Activated naive CD8-positive, alpha-beta T cell treated with anti-CD3 and anti-CD28 coated beads for 36 hours (primary cell): ENCODE results near the gene PACRG. TPM values are rescaled to one million over a fixed set of nuclear protein-coding genes. Genes with fewer than 3 reads are reported as not detected.

Source experiments
- DNase-seq: peaks from one replicate; pipeline ENCODE4 v3.0.0; 2021
- H3K27ac Mint-ChIP-seq: one replicate; pipeline ENCODE4 v1.8.0; 2022; ENCODE audit warnings: mild to moderate bottlenecking, moderate library complexity, mixed read lengths
- H3K27me3 Mint-ChIP-seq: one replicate; pipeline ENCODE4 v1.8.0; 2022; ENCODE audit warnings: mild to moderate bottlenecking, mixed read lengths
- H3K36me3 Mint-ChIP-seq: one replicate; pipeline ENCODE4 v1.8.0; 2021; ENCODE audit warnings: mild to moderate bottlenecking, mixed read lengths
- H3K4me1 Mint-ChIP-seq: one replicate; pipeline ENCODE4 v1.8.0; 2021; ENCODE audit warnings: mixed read lengths
- H3K4me3 Mint-ChIP-seq: one replicate; pipeline ENCODE4 v1.8.0; 2022; ENCODE audit warnings: mild to moderate bottlenecking, moderate library complexity, mixed read lengths
- H3K9me3 Mint-ChIP-seq: one replicate; pipeline ENCODE4 v1.8.0; 2022; ENCODE audit warnings: mixed read lengths
- total RNA-seq, 2 experiments: library from RNA; stranded (reverse); gene quantifications; one replicate each; pipeline ENCODE4 v1.2.3, GENCODE V29; 2021

PACRG gene
- total RNA-seq, 2 experiments from 2014 or later: 0.50 TPM; not detected in 1

DNA sequence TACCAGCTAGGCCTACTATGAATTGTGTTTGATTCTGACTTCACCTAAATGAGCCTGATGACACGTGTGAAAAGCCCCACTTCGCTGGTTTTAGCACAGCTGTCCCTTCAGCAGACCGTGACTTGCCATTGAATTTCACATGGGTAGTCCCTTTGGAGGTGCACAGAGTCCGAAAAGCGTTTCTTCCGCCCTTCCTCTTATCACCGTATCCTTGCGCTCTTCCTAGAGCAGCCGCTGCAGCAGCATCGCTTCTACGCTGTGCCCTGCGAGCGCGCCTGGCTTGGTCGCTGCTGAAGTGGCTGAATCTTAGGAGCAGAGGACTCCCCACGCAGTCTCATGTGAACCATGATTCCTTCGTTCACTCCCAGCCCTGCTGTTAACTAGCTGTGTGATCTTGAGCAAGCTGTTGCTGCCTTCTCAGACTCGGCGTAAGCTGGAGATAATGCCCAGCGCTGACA is 127.0 kb downstream of the PACRG start:
- DNase-seq: no peak
- no peaks in the 10 kb centered on the region for H3K27me3 Mint-ChIP-seq
- no peak overlapping the region for H3K27ac Mint-ChIP-seq

DNA sequence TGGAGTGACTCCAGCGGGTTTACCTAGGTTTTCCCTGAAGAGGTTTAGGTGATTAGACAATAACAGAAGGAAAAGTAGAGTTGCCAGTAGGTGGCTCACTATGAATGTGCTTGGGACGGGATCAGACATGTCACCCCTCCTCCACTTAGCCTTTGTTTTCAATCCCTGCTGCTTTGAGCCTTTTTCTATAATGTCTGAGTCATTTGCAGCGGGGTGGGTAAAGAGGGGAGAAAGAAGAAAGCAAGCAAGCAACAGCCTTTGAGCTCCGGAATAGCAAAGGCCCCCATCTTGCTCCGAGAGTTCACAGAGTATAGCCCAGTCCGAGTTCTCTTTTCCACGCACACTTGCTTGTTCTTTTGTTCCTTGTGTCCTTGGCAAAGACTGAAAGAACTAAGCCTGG is 129.1 kb downstream of the PACRG start:
- Mint-ChIP-seq H3K27me3 (no peaks in the 10 kb centered on the region), H3K4me3 (no peak overlapping the region), H3K4me1 (no peaks in the 10 kb centered on the region), H3K9me3 (no peaks in the 10 kb centered on the region), H3K36me3 (no peaks in the 10 kb centered on the region), H3K27ac (no peak overlapping the region)
- DNase-seq: no peak

More for the DNA sequence above, 127.0 kb downstream of the PACRG start:
- Mint-ChIP-seq H3K4me1 (no peaks in the 10 kb centered on the region), H3K4me3 (no peak overlapping the region), H3K36me3 (no peaks in the 10 kb centered on the region), H3K9me3 (no peaks in the 10 kb centered on the region)

DNA sequence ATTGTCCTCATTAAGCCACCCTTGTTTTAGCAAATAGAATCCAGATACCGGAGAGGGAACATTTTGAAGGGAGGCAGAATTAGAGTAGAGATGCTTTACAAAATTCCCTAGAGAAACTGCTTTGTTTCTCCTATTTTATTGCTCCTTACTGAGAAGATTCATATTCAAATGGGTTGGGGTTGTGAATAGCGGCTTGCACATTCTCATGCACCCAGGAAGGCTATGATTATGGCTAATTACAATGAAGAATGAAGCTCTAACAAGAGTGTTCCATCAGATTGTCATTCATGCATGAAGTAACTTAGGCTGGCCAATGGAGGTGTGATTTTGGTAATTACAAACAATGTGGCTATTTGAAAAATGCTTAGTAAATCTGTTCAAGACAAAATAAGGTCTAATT is 129.6 kb downstream of the PACRG start:
- Mint-ChIP-seq H3K4me1 (no peaks in the 10 kb centered on the region), H3K4me3 (no peak overlapping the region), H3K36me3 (no peaks in the 10 kb centered on the region), H3K9me3 (no peaks in the 10 kb centered on the region), H3K27ac (no peak overlapping the region), H3K27me3 (no peaks in the 10 kb centered on the region)
- no peak for DNase-seq

DNA sequence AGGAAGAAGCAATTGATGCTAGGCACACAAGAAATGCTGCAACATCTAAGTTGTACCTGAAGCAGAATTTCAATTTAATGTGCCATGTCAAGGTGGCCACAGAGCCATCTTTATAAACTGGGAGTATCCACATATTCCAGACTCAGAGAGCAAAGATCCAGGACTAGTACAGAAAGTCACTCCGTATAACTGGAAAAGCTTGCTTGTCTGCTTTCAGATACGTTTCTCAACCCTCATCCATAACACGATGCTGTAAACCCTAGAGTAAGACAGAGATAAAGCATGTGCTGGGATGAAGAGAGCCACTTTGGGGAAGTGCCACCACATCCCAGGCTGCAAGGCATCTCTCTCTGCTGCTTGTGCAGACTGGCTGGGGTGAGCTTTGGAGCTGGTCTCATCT is 134.7 kb downstream of the PACRG start:
- Mint-ChIP-seq H3K4me1 (no peaks in the 10 kb centered on the region), H3K36me3 (no peaks in the 10 kb centered on the region), H3K27ac (no peak overlapping the region), H3K27me3 (no peaks in the 10 kb centered on the region), H3K9me3 (no peaks in the 10 kb centered on the region), H3K4me3 (no peak overlapping the region)
- no peak for DNase-seq

DNA sequence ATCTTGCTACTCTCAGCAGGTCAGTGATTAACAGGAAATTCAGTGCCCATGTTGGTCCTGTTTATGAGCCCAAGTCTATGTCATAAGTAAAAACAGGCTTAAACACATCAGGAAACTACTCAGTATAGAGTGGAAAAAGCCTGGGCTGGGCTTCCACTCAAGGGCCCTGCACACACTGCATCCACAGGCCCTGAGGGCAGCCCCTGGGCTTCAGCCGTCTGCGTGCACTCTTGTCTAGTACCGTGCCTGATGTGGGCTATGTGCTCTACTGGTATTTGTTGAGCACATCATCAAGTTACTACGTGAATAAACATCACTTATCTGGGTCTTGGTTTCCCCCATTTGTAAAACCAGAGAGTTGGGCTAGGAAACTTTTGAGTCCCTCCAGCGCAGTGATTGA is 135.2 kb downstream of the PACRG start:
- Mint-ChIP-seq H3K27me3 (no peaks in the 10 kb centered on the region), H3K9me3 (no peaks in the 10 kb centered on the region), H3K4me3 (no peak overlapping the region), H3K4me1 (no peaks in the 10 kb centered on the region), H3K27ac (no peak overlapping the region), H3K36me3 (no peaks in the 10 kb centered on the region)
- no peak for DNase-seq

DNA sequence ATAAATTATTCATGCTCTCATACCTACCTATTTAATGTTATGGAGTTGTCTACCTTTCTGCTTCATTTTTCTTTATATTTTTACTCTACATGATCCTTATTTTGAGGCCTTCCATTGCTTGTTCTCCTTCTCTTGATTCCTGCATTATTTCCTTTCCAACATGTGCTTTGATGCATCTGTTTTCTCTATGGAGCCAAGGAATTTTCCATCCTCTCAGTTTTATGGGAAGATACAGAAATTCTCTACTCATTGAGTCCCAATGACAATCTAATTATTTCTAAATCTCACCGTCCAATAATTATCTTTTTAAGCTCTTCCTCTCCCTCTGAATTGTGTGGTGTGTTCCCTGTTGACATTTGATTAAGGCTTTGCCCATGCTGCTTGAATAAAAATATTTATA is 136.0 kb downstream of the PACRG start:
- no peak for DNase-seq
- Mint-ChIP-seq H3K4me1 (no peaks in the 10 kb centered on the region), H3K36me3 (no peaks in the 10 kb centered on the region), H3K27me3 (no peaks in the 10 kb centered on the region), H3K9me3 (no peaks in the 10 kb centered on the region), H3K27ac (no peak overlapping the region), H3K4me3 (no peak overlapping the region)

DNA sequence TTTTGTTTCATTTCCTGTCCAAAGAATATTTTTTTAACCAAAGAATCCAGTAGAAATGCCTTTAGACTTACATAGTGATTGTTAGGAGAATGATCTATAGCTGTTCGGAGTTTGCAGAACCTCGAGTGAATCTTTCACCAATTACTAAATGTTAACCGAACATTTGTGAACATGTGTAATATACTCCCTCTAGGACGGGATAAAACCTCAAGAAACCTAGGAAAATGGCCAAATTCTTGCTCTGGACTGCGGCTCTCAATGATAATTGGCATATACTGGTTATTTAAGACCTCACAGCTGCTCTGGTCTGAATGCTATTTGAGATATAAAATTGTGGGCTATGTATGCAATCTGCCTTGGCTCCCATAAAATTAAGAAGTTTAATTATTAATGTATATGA is 137.1 kb downstream of the PACRG start:
- no peak overlapping the region for H3K4me3 Mint-ChIP-seq
- H3K36me3 Mint-ChIP-seq: no peaks in the 10 kb centered on the region
- H3K4me1 Mint-ChIP-seq: no peaks in the 10 kb centered on the region
- no peak for DNase-seq
- H3K9me3 Mint-ChIP-seq: no peaks in the 10 kb centered on the region
- H3K27ac Mint-ChIP-seq: no peak overlapping the region
- no peaks in the 10 kb centered on the region for H3K27me3 Mint-ChIP-seq

DNA sequence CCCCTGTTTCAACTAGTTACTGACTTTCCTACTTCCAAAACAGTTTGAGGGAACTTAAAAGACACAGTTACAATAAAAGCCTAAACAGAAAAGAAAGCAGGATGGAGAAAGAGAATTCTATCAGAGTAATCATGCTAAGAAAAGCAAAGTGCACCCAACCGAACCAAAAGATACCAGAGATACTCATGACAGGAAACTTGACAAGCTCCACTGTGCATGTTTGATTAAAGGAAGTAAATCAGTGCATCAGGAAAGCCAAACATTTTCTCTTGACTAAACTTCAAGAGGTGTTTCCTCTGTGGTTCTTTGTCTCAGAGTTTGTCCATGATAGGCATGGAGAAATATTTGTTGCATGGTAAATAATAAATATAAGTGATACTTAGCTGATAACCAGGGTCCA is 138.9 kb downstream of the PACRG start:
- no peaks in the 10 kb centered on the region for H3K9me3 Mint-ChIP-seq
- H3K36me3 Mint-ChIP-seq: no peaks in the 10 kb centered on the region
- DNase-seq: no peak
- no peaks in the 10 kb centered on the region for H3K27me3 Mint-ChIP-seq
- H3K27ac Mint-ChIP-seq: no peak overlapping the region
- H3K4me1 Mint-ChIP-seq: no peaks in the 10 kb centered on the region
- H3K4me3 Mint-ChIP-seq: no peak overlapping the region

DNA sequence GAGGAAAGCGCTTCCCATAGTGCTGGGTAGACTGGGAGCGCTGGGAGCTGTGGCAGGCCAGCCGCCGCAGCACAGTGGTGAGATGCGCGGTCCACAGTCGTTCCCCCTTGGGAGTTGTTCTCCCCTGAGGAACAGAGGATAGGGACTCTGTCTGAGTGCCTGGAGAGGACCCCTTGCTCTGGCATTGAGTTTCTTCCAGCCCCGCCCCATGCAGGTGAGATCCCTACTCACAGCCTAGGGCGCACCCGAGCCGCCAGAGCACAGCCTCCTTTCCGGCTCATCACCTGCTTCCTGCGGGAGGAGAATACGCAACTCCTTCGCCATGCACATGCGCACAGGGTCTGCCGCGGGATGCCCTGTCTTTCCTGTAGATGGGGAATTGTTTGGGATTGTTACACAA is 140.6 kb downstream of the PACRG start:
- Mint-ChIP-seq H3K4me1 (no peaks in the 10 kb centered on the region), H3K4me3 (no peak overlapping the region), H3K36me3 (no peaks in the 10 kb centered on the region), H3K27me3 (no peaks in the 10 kb centered on the region), H3K27ac (no peak overlapping the region), H3K9me3 (no peaks in the 10 kb centered on the region)
- no peak for DNase-seq

DNA sequence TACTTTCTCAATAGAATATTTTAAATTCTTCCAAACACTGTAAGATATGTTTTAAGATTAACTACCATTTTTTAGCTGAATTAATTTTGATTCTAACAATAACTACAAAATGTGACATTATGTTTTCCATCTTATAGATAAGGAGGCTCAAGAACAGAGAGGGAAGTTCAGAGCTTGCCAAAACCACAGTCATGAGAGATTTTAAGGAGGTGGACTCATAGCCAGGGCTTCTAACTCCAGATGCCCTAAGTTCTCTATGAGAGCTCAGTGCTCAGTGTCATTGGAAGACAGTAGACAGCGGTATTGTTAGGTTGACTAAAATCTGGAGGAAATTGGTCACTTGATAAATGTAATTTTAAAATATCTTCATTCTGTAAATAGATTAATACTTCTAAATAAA is 144.2 kb downstream of the PACRG start:
- Mint-ChIP-seq H3K27ac (no peak overlapping the region), H3K4me3 (no peak overlapping the region), H3K4me1 (no peaks in the 10 kb centered on the region), H3K36me3 (no peaks in the 10 kb centered on the region), H3K9me3 (no peaks in the 10 kb centered on the region), H3K27me3 (no peaks in the 10 kb centered on the region)
- no peak for DNase-seq

DNA sequence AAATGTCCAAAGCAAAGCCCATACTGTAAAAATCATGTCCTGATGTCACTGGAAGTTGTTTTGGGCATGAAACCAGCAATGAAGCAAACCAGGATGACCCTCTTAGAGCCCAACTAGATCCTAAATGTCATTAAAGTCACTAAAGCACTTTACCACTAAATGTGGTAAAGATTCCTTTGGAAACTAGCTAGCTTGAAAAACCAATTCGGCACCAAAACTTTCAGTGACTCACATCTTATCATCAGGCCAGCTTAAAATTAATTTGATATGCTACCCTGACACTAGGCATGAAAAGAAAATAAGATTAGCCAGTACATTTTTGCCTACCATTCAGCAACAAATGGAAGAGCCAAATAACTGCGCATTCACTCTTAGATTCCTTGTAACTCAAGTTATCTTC is 145.8 kb downstream of the PACRG start:
- DNase-seq: no peak
- Mint-ChIP-seq H3K4me3 (no peak overlapping the region), H3K9me3 (no peaks in the 10 kb centered on the region), H3K27ac (no peak overlapping the region), H3K36me3 (no peaks in the 10 kb centered on the region), H3K4me1 (no peaks in the 10 kb centered on the region), H3K27me3 (no peaks in the 10 kb centered on the region)

DNA sequence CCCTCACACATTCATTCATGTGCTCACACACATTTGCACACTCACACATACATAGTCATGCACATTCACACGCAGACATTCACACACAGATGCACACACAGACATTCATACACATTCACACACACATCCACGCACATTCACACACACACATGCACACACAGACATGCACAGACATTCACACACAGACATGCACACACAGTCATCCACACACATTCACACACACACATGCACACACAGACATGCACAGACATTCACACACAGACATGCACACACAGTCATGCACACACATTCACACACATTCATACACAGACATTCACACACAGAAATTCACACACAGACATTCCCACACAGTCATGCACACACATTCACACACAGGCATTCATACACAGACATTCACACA is 147.3 kb downstream of the PACRG start:
- no peak overlapping the region for H3K27ac Mint-ChIP-seq
- H3K36me3 Mint-ChIP-seq: no peaks in the 10 kb centered on the region
- no peaks in the 10 kb centered on the region for H3K9me3 Mint-ChIP-seq
- DNase-seq: no peak
- H3K27me3 Mint-ChIP-seq: no peaks in the 10 kb centered on the region
- no peaks in the 10 kb centered on the region for H3K4me1 Mint-ChIP-seq
- no peak overlapping the region for H3K4me3 Mint-ChIP-seq

DNA sequence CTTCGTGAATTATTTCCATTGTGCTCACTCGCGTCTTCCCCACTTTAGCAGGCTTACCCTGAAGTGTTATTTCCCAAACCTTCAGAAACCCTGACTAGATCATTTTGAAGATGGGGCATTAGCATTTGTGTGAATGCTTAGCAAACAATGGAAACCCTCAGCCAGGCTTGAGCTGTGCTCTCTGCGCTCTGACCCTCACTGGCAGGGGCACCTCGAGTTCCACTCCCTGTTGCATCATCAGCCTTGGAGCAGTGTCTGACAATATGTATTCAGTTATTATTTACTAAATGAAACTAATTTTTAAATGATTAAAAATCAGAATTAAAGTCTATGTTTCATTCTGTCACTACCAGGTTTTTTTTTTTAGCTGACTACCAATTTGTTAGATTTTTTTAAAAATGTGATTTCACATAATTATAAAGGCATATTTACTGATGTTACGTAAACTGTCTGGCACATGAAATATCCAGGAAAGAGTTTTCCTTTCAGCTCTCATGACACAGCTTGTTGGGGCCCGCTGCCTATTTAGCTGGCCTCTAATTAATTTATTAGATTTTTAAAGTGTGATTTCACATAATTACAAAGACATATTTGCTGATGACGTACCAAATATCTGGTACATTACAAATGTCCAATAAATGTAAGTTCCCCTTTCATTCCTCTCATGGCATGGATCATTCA is 155.2 kb downstream of the PACRG start:
- no peaks in the 10 kb centered on the region for H3K36me3 Mint-ChIP-seq
- no peaks in the 10 kb centered on the region for H3K9me3 Mint-ChIP-seq
- H3K4me3 Mint-ChIP-seq: no peak overlapping the region
- H3K27me3 Mint-ChIP-seq: no peaks in the 10 kb centered on the region
- no peaks in the 10 kb centered on the region for H3K4me1 Mint-ChIP-seq
- H3K27ac Mint-ChIP-seq: no peak overlapping the region
- DNase-seq: no peak

DNA sequence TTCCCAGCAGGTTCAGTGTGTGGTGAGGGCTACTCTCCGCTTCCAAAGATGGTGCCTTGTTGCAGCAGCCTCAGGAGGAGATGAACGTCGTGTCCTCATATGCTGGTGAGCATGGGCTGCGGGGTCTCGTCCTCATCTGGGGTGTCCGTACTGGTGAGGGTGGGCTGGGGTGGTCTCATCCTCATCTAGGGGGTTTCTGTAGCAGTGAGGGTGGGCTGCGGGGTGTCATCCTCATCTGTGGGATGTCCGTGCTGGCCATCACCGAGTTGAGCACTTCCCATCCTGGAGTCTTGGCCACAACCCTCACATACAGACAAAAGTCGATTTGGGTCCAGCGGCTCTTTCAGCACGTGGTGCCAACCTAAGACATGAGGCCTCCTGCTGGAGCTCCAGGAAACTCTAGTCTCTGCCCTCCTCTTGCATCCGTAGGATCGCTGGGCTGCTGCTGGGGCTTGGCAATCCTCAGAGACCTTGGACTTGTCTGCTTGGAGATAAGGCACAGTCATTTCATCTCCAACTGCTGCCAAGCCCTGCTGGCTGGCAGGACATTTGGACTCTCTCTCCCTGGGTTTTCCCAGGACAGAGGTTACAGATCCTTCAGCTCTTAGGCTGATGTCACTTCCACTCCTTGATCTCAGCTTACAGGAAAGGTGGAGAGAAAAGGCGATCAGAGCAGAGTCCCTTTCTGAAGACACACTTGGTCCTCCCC is 160.4 kb downstream of the PACRG start:
- Mint-ChIP-seq H3K36me3 (no peaks in the 10 kb centered on the region), H3K27me3 (no peaks in the 10 kb centered on the region), H3K27ac (no peak overlapping the region), H3K9me3 (peaks cover 2% of the 10 kb centered on the region), H3K4me3 (no peak overlapping the region), H3K4me1 (no peaks in the 10 kb centered on the region)
- DNase-seq: no peak

DNA sequence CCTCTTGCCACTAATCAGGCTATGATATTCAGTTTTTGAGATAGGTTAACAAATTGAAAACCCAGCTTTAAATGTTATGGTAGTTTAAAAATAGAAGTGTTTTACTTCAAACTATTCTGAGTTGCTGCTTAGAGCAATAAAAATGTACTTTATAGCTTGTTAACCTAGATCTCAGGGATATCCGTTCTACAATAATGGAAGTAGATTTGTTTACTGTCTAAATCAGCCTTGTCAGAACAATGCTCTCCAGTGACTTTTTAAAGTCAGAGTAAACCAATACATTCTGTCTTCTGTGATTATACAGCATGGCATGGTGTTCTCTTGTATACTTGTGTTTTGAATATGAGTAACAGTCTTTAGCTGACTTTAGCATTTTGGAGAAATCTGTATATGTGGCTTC is 161.5 kb downstream of the PACRG start:
- Mint-ChIP-seq H3K4me1 (no peaks in the 10 kb centered on the region), H3K36me3 (no peaks in the 10 kb centered on the region), H3K27me3 (no peaks in the 10 kb centered on the region), H3K27ac (no peak overlapping the region), H3K4me3 (no peak overlapping the region), H3K9me3 (peaks cover 2% of the 10 kb centered on the region)
- DNase-seq: no peak

DNA sequence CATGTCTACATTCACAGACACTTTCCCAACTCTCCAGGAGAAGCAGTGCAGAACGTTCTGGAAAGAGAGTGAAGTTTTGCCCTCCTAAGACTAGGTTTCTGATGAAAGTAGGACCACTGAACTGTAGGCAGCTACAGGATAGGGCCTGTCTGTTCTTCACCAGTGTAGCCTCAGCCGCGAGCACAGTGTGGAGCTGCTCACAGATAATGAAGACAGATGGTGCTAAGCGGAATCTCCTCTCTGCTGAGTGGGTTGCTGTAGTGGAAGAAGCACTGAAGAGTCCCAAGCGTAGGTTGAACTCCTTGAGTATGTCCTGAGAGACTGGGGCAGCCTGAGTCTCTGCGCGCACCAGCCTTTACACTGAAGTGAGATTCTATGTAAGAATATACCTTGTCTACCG is 170.2 kb downstream of the PACRG start:
- Mint-ChIP-seq H3K9me3 (no peaks in the 10 kb centered on the region), H3K27ac (no peak overlapping the region), H3K4me3 (no peak overlapping the region), H3K4me1 (no peaks in the 10 kb centered on the region), H3K36me3 (no peaks in the 10 kb centered on the region), H3K27me3 (no peaks in the 10 kb centered on the region)
- no peak for DNase-seq
